HL-60 (cell line): ENCODE results near the gene CYP2R1.

ENCODE experiments used
- DNase-seq, 2 experiments: peaks; one replicate each; pipeline ENCODE4 v3.0.0-alpha.2; 2010 to 2020; ENCODE audit warnings: low read depth in 1 of 2, low spot score in 1 of 2
- H3K27ac ChIP-seq: fragments of 250-450 bp; sonication (Bioruptor Pico); replicated peaks from 2 replicates; pipeline ENCODE4 v1.5.1; 2020; ENCODE audit warnings: mild to moderate bottlenecking, moderate library complexity
- H3K27me3 ChIP-seq: fragments of 250-450 bp; sonication (Bioruptor Pico); 2 replicates; pipeline ENCODE4 v1.5.1; 2021; ENCODE audit warnings: mild to moderate bottlenecking, moderate library complexity; ENCODE audit not compliant: insufficient read depth, poor library complexity, severe bottlenecking
- H3K4me3 ChIP-seq: replicated peaks from 2 replicates; pipeline ENCODE4 v1.5.1; 2011; ENCODE audit warnings: mild to moderate bottlenecking, control low read depth, low read length; ENCODE audit not compliant: insufficient read depth
- CTCF ChIP-seq: IDR thresholded peaks from one replicate; pipeline ENCODE4 v1.5.1; 2011; ENCODE audit warnings: low read length, control low read depth, inconsistent platforms; ENCODE audit not compliant: insufficient read depth
- GABPA ChIP-seq: IDR thresholded peaks from 2 replicates; pipeline ENCODE4 v1.6.1; 2012; ENCODE audit warnings: low read depth
- POLR2AphosphoS5 ChIP-seq: IDR thresholded peaks from 2 replicates; pipeline ENCODE4 v1.6.1; 2012; ENCODE audit warnings: low read depth
- REST ChIP-seq: IDR thresholded peaks from 2 replicates; pipeline ENCODE4 v1.6.1; 2012; ENCODE audit warnings: low read depth; ENCODE audit not compliant: insufficient replicate concordance
- SPI1 ChIP-seq: IDR thresholded peaks from 2 replicates; pipeline ENCODE4 v1.6.1; 2012; ENCODE audit warnings: low read depth, mild to moderate bottlenecking, borderline replicate concordance

CYP2R1 gene

GRCh38 chr11:14924318-14924717, 32.3 kb upstream of the CYP2R1 start:
- Histone ChIP-seq H3K27me3 (no peaks in the 10 kb centered on the region), H3K27ac (no peak overlapping the region), H3K4me3 (no peak overlapping the region)
- DNase-seq, result no peak
- TF ChIP-seq CTCF (no peak), SPI1 (no peak), POLR2AphosphoS5 (no peak), REST (no peak), GABPA (no peak)

- no peak for TF ChIP-seq REST
- TF ChIP-seq CTCF, result no peak
- TF ChIP-seq POLR2AphosphoS5, result no peak
- TF ChIP-seq SPI1, result no peak
- no peak for TF ChIP-seq GABPA
- H3K27ac ChIP-seq, result no peak overlapping the region
- H3K27me3 ChIP-seq, result no peaks in the 10 kb centered on the region
- DNase-seq, result no peak
- no peak overlapping the region for H3K4me3 ChIP-seq
These were observed 24.4 kb upstream of the CYP2R1 start for GRCh38 chr11:14916403-14916802.

GRCh38 chr11:14914536-14914935, 22.5 kb upstream of the CYP2R1 start:
- Histone ChIP-seq H3K27me3 (no peaks in the 10 kb centered on the region), H3K27ac (no peak overlapping the region), H3K4me3 (no peak overlapping the region)
- no peak for DNase-seq
- TF ChIP-seq GABPA (no peak), SPI1 (no peak), REST (no peak), POLR2AphosphoS5 (no peak), CTCF (no peak)
